GM19452 (cell line): ENCODE data around the gene GRAP.

Experiments used
- ATAC-seq: cut with Tn5 transposase; IDR thresholded peaks from one replicate; pipeline ENCODE4 v1.9.1; 2021; ENCODE audit not compliant: unreplicated experiment

GRAP gene

GRCh38 chr17:19019041-19019941, 27.5 kb downstream of the GRAP start:
- no peak for ATAC-seq

- no peak for ATAC-seq
These were observed 28.2 kb downstream of the GRAP start for GRCh38 chr17:19018600-19018950.

GRCh38 chr17:19017804-19018599, 28.8 kb downstream of the GRAP start:
- no peak for ATAC-seq

GRCh38 chr17:19017401-19017800, 29.4 kb downstream of the GRAP start:
- no peak for ATAC-seq

- ATAC-seq = no peak
These were observed 29.9 kb downstream of the GRAP start for GRCh38 chr17:19016881-19017280.

- ATAC-seq = no peak
These were observed 30.5 kb downstream of the GRAP start for GRCh38 chr17:19016297-19016696.

- ATAC-seq = no peak
These were observed 31.3 kb downstream of the GRAP start for GRCh38 chr17:19015428-19015827.

- ATAC-seq = no peak
These were observed 32.0 kb downstream of the GRAP start for GRCh38 chr17:19014628-19015215.

GRCh38 chr17:19013806-19014627, 32.7 kb downstream of the GRAP start:
- ATAC-seq = no peak

GRCh38 chr17:19013226-19013625, 33.5 kb downstream of the GRAP start:
- no peak for ATAC-seq

- ATAC-seq = no peak
These were observed 34.3 kb downstream of the GRAP start for GRCh38 chr17:19012171-19013080.

- no peak for ATAC-seq
These were observed 35.2 kb downstream of the GRAP start for GRCh38 chr17:19011581-19011980.

GRCh38 chr17:19010729-19011505, 35.8 kb downstream of the GRAP start:
- ATAC-seq = no peak

- ATAC-seq = no peak
These were observed 36.8 kb downstream of the GRAP start for GRCh38 chr17:19009970-19010369.

- no peak for ATAC-seq
These were observed 40.1 kb downstream of the GRAP start for GRCh38 chr17:19006698-19007097.

- ATAC-seq = no peak
These were observed 40.8 kb downstream of the GRAP start for GRCh38 chr17:19005789-19006430.

GRCh38 chr17:19005137-19005773, 41.5 kb downstream of the GRAP start:
- ATAC-seq = no peak
